Measurements from ENCODE around the gene CLCA2.

Gene CLCA2

GRCh38 chr1:86477682-86478081 lies 53.7 kb downstream of the CLCA2 start:
- H3K27ac ChIP-seq = no peak overlapping the region
- no peaks in the 10 kb centered on the region for H3K27me3 ChIP-seq (ENCODE audit: insufficient read depth, low read depth, severe bottlenecking)
- H3K36me3 ChIP-seq = no peaks in the 10 kb centered on the region
- no peaks in the 10 kb centered on the region for H3K9me3 ChIP-seq (ENCODE audit: severe bottlenecking)
- no peak overlapping the region for H3K4me3 ChIP-seq (ENCODE audit: low read depth, low read length)
- TF ChIP-seq, protein P1, sequence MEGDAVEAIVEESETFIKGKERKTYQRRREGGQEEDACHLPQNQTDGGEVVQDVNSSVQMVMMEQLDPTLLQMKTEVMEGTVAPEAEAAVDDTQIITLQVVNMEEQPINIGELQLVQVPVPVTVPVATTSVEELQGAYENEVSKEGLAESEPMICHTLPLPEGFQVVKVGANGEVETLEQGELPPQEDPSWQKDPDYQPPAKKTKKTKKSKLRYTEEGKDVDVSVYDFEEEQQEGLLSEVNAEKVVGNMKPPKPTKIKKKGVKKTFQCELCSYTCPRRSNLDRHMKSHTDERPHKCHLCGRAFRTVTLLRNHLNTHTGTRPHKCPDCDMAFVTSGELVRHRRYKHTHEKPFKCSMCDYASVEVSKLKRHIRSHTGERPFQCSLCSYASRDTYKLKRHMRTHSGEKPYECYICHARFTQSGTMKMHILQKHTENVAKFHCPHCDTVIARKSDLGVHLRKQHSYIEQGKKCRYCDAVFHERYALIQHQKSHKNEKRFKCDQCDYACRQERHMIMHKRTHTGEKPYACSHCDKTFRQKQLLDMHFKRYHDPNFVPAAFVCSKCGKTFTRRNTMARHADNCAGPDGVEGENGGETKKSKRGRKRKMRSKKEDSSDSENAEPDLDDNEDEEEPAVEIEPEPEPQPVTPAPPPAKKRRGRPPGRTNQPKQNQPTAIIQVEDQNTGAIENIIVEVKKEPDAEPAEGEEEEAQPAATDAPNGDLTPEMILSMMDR (IDR thresholded peaks at IDR 0.05; ENCODE audit: low read depth, low read length) = no peak
- no peak for DNase-seq

DNA sequence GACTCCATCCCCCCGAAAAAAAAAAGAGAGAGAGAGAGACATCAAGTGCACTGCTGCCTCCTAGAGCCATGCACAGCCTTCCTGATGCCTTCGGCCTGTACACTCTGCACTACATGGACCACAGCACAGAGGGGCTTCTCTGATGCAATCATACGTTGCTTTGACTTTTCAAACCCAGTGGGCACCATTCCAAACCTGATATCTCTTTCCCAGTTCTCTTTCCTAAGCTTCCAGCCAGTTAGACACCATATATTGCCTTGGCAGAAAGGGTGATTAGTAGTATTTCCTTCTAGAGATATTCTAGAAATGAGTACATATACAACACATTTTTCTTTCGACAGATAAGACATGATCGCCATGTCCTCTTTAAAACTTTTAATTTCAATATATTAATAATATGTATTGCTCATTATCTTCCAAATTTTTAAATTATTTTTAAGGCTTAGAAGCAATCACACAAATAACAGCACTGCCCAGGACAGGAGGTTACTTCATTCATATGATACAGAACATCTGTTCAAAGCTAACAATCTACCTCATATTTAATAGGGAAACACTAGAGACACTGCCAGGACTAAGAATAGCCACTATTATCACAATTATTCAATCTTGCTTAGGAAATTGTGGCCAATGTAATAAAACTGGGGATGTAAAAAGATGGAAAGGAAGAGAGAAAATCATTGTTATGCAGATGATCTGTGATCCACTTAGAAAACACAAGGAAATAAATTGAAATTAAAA lies 54.6 kb downstream of the CLCA2 start:
- no peak overlapping the region for H3K4me3 ChIP-seq (ENCODE audit: low read depth, low read length)
- H3K27ac ChIP-seq = no peak overlapping the region
- no peaks in the 10 kb centered on the region for H3K9me3 ChIP-seq (ENCODE audit: severe bottlenecking)
- TF ChIP-seq, protein P1 (IDR thresholded peaks at IDR 0.05; ENCODE audit: low read depth, low read length) = no peak
- no peaks in the 10 kb centered on the region for H3K36me3 ChIP-seq
- no peaks in the 10 kb centered on the region for H3K27me3 ChIP-seq (ENCODE audit: insufficient read depth, low read depth, severe bottlenecking)
- DNase-seq = no peak

DNA sequence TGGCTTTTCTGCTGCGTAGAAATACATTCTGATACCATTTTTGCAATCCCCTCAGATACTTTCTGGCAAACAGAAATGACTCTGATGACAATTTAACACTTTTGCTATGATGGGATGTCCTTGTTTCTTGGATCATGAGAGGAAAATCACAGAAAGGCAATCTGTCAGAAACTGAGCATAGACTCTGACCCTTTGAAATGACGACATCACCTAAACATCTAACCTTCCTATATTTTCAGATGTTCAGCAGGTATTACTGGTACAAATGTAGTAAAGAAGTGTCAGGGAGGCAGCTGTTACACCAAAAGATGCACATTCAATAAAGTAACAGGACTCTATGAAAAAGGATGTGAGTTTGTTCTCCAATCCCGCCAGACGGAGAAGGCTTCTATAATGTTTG lies 58.0 kb downstream of the CLCA2 start:
- DNase-seq = no peak
- Histone ChIP-seq H3K27ac (no peak overlapping the region), H3K9me3 (ENCODE audit: severe bottlenecking) (no peaks in the 10 kb centered on the region), H3K36me3 (no peaks in the 10 kb centered on the region), H3K4me3 (ENCODE audit: low read depth, low read length) (no peak overlapping the region), H3K27me3 (ENCODE audit: insufficient read depth, low read depth, severe bottlenecking) (no peaks in the 10 kb centered on the region)
- TF ChIP-seq, protein P1 (IDR thresholded peaks at IDR 0.05; ENCODE audit: low read depth, low read length) = no peak

DNA sequence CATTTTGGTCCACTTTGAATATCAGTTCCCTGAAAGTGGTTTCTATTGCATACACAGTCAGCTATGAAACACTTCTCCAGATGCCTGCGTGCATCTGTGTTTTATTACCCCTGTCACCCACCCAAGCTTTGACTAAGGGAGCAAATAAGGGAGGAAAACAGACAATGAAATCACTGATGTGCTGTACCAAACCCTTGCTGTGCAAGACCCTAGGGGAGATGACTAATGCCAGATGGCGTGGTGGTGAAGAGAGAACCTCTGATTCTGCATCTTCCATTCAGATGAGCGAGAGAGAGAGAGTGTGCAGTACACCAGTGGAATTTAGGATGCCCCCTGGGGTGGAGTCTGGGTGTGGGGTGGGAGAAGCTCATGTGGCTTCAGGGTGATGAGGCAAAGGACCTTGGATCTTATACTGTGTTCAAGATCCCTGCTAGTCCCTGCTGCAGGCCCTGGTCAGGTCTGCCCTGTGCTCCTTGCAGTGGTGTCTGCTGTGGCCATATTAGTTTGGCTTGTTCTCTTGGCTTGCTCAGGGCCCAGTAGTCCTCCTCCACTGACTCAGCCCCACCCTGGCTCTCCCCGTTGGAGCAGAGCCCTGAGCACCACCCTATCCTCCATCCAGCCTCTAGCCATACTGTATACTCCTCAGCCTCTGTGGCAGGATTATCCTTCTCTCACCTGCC lies 63.3 kb downstream of the CLCA2 start:
- no peak for DNase-seq
- no peak overlapping the region for H3K4me3 ChIP-seq (ENCODE audit: low read depth, low read length)
- no peaks in the 10 kb centered on the region for H3K27me3 ChIP-seq (ENCODE audit: insufficient read depth, low read depth, severe bottlenecking)
- H3K36me3 ChIP-seq = no peaks in the 10 kb centered on the region
- no peak overlapping the region for H3K27ac ChIP-seq
- H3K9me3 ChIP-seq (ENCODE audit: severe bottlenecking) = no peaks in the 10 kb centered on the region
- TF ChIP-seq, protein P1 (IDR thresholded peaks at IDR 0.05; ENCODE audit: low read depth, low read length) = no peak

DNA sequence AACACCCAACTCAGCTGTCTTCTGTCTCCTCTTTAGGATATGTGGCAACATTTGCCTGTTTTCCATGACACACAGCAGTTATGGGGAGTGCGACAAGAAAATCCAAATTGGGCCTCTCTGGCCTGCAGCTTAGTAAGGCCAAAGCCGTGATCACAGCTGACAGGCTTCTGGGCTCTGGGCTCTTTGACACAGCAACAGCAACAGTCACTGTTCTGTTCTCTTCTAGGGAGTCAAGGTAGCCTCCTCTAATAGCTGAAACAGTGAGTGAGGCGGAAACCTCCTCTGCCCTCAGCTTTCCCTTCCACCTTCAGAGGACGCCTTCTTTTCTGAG lies 63.8 kb downstream of the CLCA2 start:
- Histone ChIP-seq H3K36me3 (no peaks in the 10 kb centered on the region), H3K27ac (no peak overlapping the region), H3K9me3 (ENCODE audit: severe bottlenecking) (no peaks in the 10 kb centered on the region), H3K4me3 (ENCODE audit: low read depth, low read length) (no peak overlapping the region), H3K27me3 (ENCODE audit: insufficient read depth, low read depth, severe bottlenecking) (no peaks in the 10 kb centered on the region)
- DNase-seq = no peak
- TF ChIP-seq, protein P1 (IDR thresholded peaks at IDR 0.05; ENCODE audit: low read depth, low read length) = no peak
